ENCODE measurements around the gene BMPR1A.
"Not testable (repeated sequence)": the region's sequence is repeated elsewhere in the genome, so short reads cannot be mapped to it uniquely, and the experiment has no call there.

Gene BMPR1A

GRCh38 chr10:86878983-86879713 lies 122.7 kb downstream of the BMPR1A start:
- no peak for DNase-seq (ENCODE audit: low read depth in 2 of 2)

DNA sequence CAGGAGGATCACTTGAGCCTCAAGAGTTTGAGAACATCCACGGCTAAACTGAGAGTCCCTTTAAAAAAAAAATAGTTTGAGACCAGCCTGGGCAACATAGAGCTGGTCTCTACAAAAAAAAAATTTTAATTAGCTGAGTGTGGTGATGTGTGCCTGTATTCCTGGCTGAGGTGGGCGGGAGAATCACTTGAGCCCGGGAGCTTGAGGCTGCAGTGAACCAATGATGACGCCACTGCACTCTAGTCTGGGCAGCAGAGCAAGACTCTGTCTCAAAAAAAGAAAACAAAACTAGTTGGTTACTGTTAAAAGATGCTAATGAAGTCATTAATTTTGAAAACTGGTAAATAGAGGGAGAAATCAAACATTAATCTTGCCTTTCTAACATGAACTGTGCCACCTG lies 124.6 kb downstream of the BMPR1A start:
- no peak for DNase-seq (ENCODE audit: low read depth in 2 of 2)

DNA sequence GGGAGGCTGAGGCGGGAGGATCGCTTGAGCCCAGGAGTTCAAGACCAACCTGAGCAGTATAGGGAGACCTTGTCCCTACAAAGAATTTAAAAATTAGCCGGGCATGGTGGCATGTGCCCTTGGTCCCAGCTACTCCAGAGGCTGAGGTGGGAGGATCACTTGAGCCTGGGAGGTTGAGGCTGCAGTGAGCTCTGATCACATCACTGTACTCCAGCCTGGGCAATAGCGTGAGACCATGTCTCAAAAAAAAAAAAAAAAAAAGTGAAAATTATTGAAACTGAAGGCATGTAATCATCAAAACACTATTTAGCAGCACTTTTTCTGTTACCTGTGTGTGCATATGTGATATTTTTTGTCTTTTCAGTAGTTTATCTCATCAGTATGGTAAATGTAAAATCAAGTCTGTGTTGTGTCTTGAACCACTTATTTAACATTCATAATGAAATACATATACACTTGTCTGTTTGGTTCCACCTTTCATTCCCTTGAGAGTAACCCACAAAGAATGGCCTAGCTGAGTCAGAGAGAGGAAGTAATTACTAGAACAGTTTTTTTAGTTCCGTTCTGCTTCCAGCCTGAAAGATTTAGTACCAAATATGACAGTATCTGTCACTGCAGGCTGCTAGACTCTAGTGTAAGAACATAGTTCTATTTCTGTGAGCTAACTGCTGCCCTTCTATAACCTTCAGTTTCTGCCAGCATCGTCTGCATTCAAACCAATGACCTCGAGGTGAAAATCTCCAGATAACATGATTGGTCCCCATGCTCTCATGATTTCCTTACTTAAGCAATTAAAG lies 132.4 kb downstream of the BMPR1A start:
- DNase-seq (ENCODE audit: low read depth in 2 of 2), result no peak

GRCh38 chr10:86889997-86890396 lies 133.6 kb downstream of the BMPR1A start:
- DNase-seq (ENCODE audit: low read depth in 2 of 2), result no peak

DNA sequence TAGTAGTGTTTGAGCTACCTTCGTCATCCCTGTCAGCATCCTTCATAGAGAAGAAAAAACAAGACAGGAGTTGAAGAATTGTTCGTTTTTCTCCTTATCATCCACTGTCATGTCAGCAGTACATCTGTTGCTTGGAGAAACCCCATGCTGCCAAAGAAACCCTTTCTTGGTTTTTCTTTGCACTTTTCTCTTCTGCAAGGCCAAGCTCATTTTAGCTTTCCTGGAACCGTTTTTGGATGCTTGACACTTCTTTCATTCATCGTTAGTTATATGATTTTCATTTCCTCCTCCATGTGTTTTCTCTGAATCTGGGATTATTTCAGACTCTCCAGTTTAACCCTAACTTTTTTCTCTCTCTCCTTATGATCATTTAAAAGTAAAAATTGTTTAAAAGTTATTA lies 142.1 kb downstream of the BMPR1A start:
- no peak for DNase-seq (ENCODE audit: low read depth in 2 of 2)

DNA sequence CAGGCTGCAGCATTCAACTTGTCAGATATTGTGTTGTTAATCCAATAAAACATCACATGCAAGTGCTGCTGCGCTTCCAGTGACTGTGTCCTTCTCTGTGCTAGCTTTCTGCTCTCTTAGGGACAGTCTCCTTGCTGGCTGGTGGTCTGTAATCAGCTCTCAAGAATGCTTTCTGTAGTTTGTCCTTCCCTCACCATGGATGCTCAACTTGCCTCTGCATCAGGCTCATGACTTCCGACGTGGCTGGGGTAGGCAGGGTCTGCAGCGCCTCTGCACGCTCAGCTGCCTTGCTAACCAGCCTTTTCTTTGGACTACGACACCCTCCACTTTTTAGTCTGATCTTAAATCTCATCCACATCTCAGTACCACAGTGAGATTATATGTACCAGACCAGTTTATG lies 142.7 kb downstream of the BMPR1A start:
- DNase-seq (ENCODE audit: low read depth in 2 of 2), result no peak

DNA sequence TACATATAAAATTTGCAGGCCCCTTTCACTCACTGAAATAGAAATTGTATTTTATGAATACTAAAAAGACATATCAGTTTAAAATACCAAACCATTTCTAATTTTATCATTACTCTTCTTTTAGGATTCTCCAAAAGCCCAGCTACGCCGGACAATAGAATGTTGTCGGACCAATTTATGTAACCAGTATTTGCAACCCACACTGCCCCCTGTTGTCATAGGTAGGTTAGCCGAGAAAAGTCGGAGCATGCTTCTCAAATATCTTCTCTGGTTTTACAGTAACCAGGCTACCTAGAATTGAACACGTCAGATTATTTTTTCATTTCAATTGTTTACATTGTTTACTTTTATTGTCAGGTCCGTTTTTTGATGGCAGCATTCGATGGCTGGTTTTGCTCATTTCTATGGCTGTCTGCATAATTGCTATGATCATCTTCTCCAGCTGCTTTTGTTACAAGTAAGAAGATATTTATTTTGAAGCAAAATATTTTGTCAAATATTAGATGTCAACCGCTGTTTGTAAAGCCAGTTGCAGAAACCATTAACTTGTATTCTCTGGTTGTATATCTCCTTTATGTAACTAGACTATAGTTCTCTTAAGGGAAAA lies 143.4 kb downstream of the BMPR1A start:
- peak in 1 of 2 donors; percentile 8 for DNase-seq (ENCODE audit: low read depth in 2 of 2)

DNA sequence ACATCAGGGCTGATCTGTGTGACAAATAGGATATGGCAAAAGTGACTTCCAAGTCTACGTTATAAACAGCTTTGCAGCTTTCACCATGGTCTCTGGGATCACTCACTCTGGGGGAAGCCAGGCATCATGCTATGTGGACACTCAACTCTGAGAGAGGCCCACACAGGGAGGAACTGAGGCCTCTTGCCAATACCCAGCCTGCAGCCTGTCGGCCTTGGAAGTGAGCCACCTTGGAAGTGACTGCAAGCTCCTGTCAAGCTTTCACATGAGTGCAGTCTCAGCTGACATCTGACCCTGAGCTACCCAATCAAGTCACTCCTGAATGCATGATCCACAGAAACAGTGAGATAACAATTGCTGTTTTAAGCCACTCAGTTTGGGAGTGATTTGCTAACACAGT lies 144.5 kb downstream of the BMPR1A start:
- no peak for DNase-seq (ENCODE audit: low read depth in 2 of 2)

- no peak for DNase-seq (ENCODE audit: low read depth in 2 of 2)
Measured at GRCh38 chr10:86904600-86904999, 148.2 kb downstream of the BMPR1A start.

GRCh38 chr10:86905429-86905828 lies 149.0 kb downstream of the BMPR1A start:
- no peak for DNase-seq (ENCODE audit: low read depth in 2 of 2)

DNA sequence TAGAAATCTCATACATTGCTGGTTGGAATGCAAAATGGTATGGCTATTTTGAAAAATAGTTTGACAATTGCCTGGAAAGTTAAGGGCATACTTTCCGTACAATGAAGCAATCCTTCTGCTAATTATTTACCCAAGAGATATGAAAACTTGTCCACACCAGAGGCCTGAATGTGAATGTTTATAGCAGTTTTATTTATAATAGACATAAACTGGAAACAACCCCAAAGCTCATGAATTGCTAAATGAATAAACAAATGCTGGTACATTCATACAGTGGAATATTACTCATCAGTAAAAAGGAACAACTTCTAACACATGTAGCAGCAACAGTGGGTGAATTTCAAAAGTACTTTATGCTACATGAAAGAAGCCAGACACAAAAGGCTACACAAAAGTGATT lies 158.3 kb downstream of the BMPR1A start:
- DNase-seq (ENCODE audit: low read depth in 2 of 2), result no peak

DNA sequence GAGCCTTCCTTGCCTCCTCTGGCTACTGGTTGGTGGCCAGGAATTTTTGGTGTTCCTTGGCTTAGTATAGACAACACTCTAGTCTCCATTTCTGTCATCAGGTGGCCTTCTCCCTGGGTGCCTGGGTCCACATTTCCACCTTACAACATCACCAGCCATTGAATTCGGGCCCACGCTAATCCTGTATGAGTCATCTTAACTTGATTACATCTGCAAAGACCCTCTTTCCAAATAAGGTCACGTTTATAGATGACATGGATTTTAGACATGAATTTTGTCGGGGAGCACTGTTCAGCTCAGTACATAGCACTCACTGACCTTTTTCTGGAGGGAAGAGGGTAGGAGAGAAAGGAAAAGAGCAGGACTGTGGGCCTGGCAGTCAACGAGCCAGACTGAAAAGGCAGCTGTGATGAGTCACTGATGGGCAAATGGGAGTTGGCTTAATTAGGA lies 161.6 kb downstream of the BMPR1A start:
- DNase-seq (ENCODE audit: low read depth in 2 of 2), result no peak

DNA sequence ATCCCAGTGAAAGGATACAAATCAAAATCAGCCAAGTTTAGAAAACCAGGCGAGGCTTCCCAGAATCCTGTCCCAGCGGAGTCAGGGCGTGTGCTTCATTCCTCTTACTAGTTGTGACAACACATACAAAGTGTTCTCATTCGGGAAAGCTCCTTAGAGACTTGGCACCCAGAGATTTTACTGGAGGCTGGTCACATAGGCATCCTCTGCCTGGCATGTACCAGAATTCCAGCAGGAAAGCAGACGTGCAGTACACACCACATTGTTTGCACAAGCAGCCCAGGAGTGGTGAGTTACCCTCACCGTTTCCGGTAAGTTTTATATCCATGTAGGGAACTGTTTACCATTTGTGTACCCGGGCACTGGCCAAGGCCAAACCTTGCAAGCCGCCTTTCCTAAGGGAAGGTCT lies 166.1 kb downstream of the BMPR1A start:
- DNase-seq (ENCODE audit: low read depth in 2 of 2), result no peak

GRCh38 chr10:86929468-86930380 lies 173.3 kb downstream of the BMPR1A start:
- no peak for DNase-seq (ENCODE audit: low read depth in 2 of 2)

DNA sequence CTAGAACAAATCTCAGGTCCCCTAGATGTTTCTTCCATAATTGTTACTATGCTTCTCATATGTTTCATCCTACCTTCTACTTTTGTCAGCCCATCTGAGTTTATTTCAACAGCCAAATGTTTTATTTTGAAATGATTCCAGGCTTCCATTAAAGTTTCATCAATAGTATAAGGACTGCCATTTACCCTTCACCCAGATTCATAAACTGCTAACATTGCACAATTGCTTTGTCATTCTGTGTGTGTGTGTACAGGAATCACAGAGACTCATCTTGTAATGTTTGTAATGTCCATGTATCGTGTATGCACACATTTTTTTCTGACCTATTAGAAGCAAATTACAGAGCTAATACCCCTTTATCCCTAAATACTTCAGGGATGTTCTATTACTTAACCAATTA lies 175.5 kb downstream of the BMPR1A start:
- DNase-seq (ENCODE audit: low read depth in 2 of 2), result no peak

- no peak for DNase-seq (ENCODE audit: low read depth in 2 of 2)
Measured at GRCh38 chr10:86932674-86933073, 176.3 kb downstream of the BMPR1A start.

GRCh38 chr10:86934162-86934711 lies 177.8 kb downstream of the BMPR1A start:
- not testable (repeated sequence) for DNase-seq (ENCODE audit: low read depth in 2 of 2)

DNA sequence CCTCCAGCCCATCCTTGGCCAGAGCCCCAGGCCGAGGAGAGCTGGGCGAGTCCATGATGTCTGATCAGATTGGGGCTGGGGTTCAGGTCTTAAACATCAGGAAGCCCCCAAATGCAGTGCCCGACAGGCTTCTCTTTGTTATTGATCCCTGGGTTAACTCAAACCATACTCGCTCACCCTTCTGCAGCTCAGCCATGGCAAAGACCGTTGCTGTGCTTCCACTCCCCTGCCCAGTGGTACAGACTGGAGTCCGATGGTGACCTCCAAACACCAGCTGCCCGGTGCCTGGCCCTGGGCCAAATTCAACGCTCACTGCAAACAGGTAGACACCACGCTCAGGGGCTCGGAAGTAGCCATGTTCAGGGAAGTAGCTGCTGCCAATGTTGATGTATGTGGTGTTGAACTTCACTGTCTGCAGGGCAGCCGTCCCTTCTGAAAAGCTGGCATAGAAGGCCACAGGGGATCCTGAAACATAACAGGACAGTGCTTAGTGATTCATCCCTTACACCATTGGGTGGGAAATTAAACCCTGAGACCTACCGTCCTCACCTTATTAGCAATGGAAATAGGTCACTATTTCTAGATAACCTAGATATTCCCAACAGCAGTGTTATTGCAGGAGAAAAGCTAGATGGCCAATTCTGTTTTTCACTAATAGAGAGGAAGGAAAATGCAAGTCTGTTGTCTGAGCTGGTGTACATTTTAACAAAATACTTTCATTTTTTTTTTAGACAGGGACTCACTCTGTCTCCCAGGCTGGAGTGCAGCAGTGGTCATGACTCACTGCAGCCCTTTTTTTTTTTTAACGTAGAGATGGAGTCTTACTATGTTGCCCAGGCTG lies 180.5 kb downstream of the BMPR1A start:
- no peak for DNase-seq (ENCODE audit: low read depth in 2 of 2)

DNA sequence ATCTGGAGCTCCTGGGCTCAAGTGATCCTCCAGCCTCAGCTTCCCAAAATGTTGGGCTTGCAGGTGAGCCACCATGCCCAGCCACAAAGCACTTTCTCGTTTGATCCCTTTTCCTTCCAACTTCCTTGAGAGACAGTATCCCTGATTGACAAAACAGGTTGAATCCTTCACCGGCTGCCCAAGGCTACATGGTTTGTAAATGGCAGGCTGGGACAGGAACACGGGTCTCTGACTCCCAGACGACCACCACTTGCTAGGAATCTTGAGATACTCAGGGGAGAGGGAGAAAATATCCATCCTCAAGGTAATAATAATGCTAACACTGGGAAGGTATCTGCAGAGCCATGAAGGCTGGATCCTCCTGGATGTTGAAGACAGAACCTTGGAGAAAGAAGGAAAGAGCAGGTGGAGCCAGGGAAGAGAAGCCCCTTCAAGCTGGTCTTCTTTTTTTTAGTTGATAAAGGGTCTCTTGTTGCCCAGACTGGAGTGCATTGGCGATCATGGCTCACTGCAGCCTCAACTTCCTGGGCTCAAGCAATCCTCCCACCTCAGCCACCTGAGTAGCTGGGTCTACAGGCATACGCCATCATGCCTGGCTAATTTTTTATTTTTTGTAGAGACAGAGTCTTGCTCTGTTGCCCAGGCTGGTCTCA lies 181.2 kb downstream of the BMPR1A start:
- no peak for DNase-seq (ENCODE audit: low read depth in 2 of 2)

DNA sequence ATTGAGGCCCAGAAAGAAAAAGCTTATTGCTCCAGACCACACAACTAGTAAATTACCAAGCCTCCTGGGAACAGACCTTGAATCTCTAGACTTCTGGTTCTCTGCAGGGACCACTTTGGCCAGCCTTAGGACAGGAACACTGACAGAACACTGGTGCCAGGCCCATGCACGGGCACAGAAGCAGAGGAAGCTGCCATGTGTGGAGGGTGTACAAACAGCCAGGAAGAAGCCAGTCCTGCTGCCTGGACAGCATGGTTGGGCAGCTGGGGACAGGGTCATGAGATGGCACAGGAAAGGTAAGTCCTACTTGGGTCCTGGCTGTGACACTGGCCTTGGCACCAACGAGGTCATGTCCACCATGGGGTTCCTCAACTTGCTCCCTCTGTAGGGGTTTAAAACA lies 181.8 kb downstream of the BMPR1A start:
- no peak for DNase-seq (ENCODE audit: low read depth in 2 of 2)

Data from activated CD8-positive, alpha-beta memory T cell treated with anti-CD3 and anti-CD28 coated beads for 4 hours (primary cell).